HepG2 (cell line): ENCODE data around the gene ARG1. TPM values are rescaled to one million over a fixed set of nuclear protein-coding genes. Genes with fewer than 3 reads are reported as not detected.

Experiments
- ELF3 ChIP-seq: IDR thresholded peaks from 2 replicates; pipeline ENCODE4 v1.6.1; 2016; ENCODE audit warnings: missing genetic modification reagents, missing compliant biosample characterization
- ETV5 ChIP-seq: IDR thresholded peaks from 2 replicates; pipeline ENCODE4 v1.6.1; 2018; ENCODE audit warnings: missing biosample characterization, missing genetic modification reagents, inconsistent platforms, borderline replicate concordance
- FOXC1 ChIP-seq: sonication (generic); formaldehyde crosslinking; IDR thresholded peaks from 2 replicates; pipeline ENCODE4 v1.8.0; 2022; ENCODE audit warnings: mild to moderate bottlenecking, missing genetic modification reagents, borderline replicate concordance
- GPN1 ChIP-seq: sonication (generic); formaldehyde crosslinking; IDR thresholded peaks from 2 replicates; pipeline ENCODE4 v1.5.1; 2020; ENCODE audit warnings: missing genetic modification reagents, borderline replicate concordance
- HDAC1 ChIP-seq: sonication (generic); formaldehyde crosslinking; IDR thresholded peaks from 2 replicates; pipeline ENCODE4 v1.5.1; 2020; ENCODE audit warnings: mild to moderate bottlenecking, missing genetic modification reagents
- ISL2 ChIP-seq: sonication (generic); formaldehyde crosslinking; IDR thresholded peaks from 2 replicates; pipeline ENCODE4 v1.5.0; 2020; ENCODE audit warnings: missing genetic modification reagents
- JUND ChIP-seq: sonication (generic); formaldehyde crosslinking; IDR thresholded peaks from 2 replicates; pipeline ENCODE4 v1.8.0; 2022; ENCODE audit warnings: mild to moderate bottlenecking, missing genetic modification reagents
- KLF15 ChIP-seq: sonication (generic); formaldehyde crosslinking; IDR thresholded peaks from 2 replicates; pipeline ENCODE4 v1.8.1; 2023; ENCODE audit warnings: borderline replicate concordance, mild to moderate bottlenecking, inconsistent platforms, missing genetic modification reagents, mixed read lengths
- MED8 ChIP-seq: sonication (generic); formaldehyde crosslinking; IDR thresholded peaks from 2 replicates; pipeline ENCODE4 v1.8.1; 2023; ENCODE audit warnings: mild to moderate bottlenecking, missing genetic modification reagents; ENCODE audit not compliant: insufficient replicate concordance
- NR2F2 ChIP-seq: IDR thresholded peaks from 2 replicates; pipeline ENCODE4 v1.6.1; 2012; ENCODE audit warnings: low read depth, inconsistent platforms, borderline replicate concordance
- PHF20 ChIP-seq: sonication (generic); formaldehyde crosslinking; IDR thresholded peaks from 2 replicates; pipeline ENCODE4 v1.5.0; 2020; ENCODE audit warnings: mild to moderate bottlenecking, missing genetic modification reagents
- PITX1 ChIP-seq: sonication (generic); formaldehyde crosslinking; IDR thresholded peaks from 2 replicates; pipeline ENCODE4 v1.5.1; 2020; ENCODE audit warnings: mild to moderate bottlenecking, missing genetic modification reagents
- POLR2AphosphoS5 ChIP-seq: IDR thresholded peaks from 2 replicates; pipeline ENCODE4 v1.6.1; 2012; ENCODE audit warnings: low read depth, low read length
- RCOR2 ChIP-seq: IDR thresholded peaks from 2 replicates; pipeline ENCODE4 v1.6.1; 2016; ENCODE audit warnings: missing biosample characterization, missing genetic modification reagents
- SPEN ChIP-seq: sonication (generic); formaldehyde crosslinking; IDR thresholded peaks from 2 replicates; pipeline ENCODE4 v1.5.1; 2020; ENCODE audit warnings: low read depth, mild to moderate bottlenecking, missing genetic modification reagents
- TIGD3 ChIP-seq: sonication (generic); formaldehyde crosslinking; IDR thresholded peaks from 2 replicates; pipeline ENCODE4 v1.5.1; 2020; ENCODE audit warnings: mild to moderate bottlenecking, missing genetic modification reagents, borderline replicate concordance
- ZBTB10 ChIP-seq: sonication (generic); formaldehyde crosslinking; IDR thresholded peaks from 2 replicates; pipeline ENCODE4 v1.4.0; 2020; ENCODE audit warnings: missing genetic modification reagents, borderline replicate concordance
- ZMYM3 ChIP-seq: sonication (generic); formaldehyde crosslinking; IDR thresholded peaks from 2 replicates; pipeline ENCODE4 v1.5.1; 2020; ENCODE audit warnings: mild to moderate bottlenecking, missing genetic modification reagents
- ZNF317 ChIP-seq: sonication (generic); formaldehyde crosslinking; IDR thresholded peaks from 2 replicates; pipeline ENCODE4 v1.5.0; 2020; ENCODE audit warnings: mild to moderate bottlenecking, missing genetic modification reagents
- ZNF430 ChIP-seq: sonication (generic); formaldehyde crosslinking; IDR thresholded peaks from 2 replicates; pipeline ENCODE4 v1.9.0; 2021; ENCODE audit warnings: mild to moderate bottlenecking, missing genetic modification reagents
- ZNF496 ChIP-seq: sonication (generic); formaldehyde crosslinking; IDR thresholded peaks from 2 replicates; pipeline ENCODE4 v1.8.1; 2023; ENCODE audit warnings: mild to moderate bottlenecking, moderate library complexity, missing genetic modification reagents; ENCODE audit not compliant: insufficient replicate concordance
- ZNF710 ChIP-seq: sonication (generic); formaldehyde crosslinking; IDR thresholded peaks from 2 replicates; pipeline ENCODE4 v1.5.0; 2020; ENCODE audit warnings: mild to moderate bottlenecking, missing genetic modification reagents, borderline replicate concordance
- ZSCAN20 ChIP-seq: sonication (generic); formaldehyde crosslinking; IDR thresholded peaks from 2 replicates; pipeline ENCODE4 v1.4.0; 2020; ENCODE audit warnings: missing genetic modification reagents, mild to moderate bottlenecking, borderline replicate concordance
- ZSCAN30 ChIP-seq: sonication (generic); formaldehyde crosslinking; IDR thresholded peaks from 2 replicates; pipeline ENCODE4 v1.5.0; 2020; ENCODE audit warnings: mild to moderate bottlenecking, missing genetic modification reagents
- polyA plus RNA-seq, 8 experiments: library from polyadenylated mRNA; depleted of rRNA in 3 of 8; stranded (reverse) in 7 of 8; unstranded in 1 of 8; fragments of >200 nt; fragmentation: Illumina TruSeq in 4 of 8; extraction: Trizol in 4 of 8; gene quantifications; 2 replicates each; pipeline versions ENCODE4 v1.2.1 to v1.2.3, GENCODE V29; 2011 to 2016; ENCODE audit warnings: low read depth in 4 of 8, missing spikeins in 1 of 8, mixed read lengths in 1 of 8; ENCODE audit not compliant: insufficient read depth in 1 of 8
- total RNA-seq, 5 experiments: library from RNA; depleted of rRNA; stranded (reverse); fragments of >200 nt; fragmentation: Illumina TruSeq; extraction: Trizol; gene quantifications; 2 replicates each; pipeline ENCODE4 v1.2.3, GENCODE V29; 2016; ENCODE audit warnings: low read depth in 1 of 5

ARG1 gene
- total and polyA plus RNA-seq, 2 of the 13 experiments (the other 11 are each of a cell fraction or from before 2014, with no cell fraction given): 2.2 to 11.2 TPM

GRCh38 chr6:131575834-131576478 lies 2.9 kb downstream of the ARG1 start (continued):
- TF ChIP-seq PITX1 (CRISPR knock-in tag): peak; percentile 74
- no peak for TF ChIP-seq TIGD3 (CRISPR knock-in tag)
- no peak for TF ChIP-seq GPN1
- peak; percentile 26; the same call in 1 of the 2 replicates for TF ChIP-seq NR2F2
- peak; percentile 45; the same call in 1 of the 2 replicates for TF ChIP-seq ZNF430 (CRISPR knock-in tag)
- no peak for TF ChIP-seq ZNF496 (CRISPR knock-in tag)
- TF ChIP-seq MED8 (CRISPR knock-in tag): peak; percentile 76
- TF ChIP-seq ZNF710: peak; percentile 91
- peak; percentile 32; the same call in 1 of the 2 replicates for TF ChIP-seq JUND (CRISPR knock-in tag)
- TF ChIP-seq RCOR2 (CRISPR knock-in tag): peak; percentile 88
- TF ChIP-seq ZSCAN20: no peak
- peak; percentile 52; the same call in 1 of the 2 replicates for TF ChIP-seq HDAC1
- no peak; the same call in 1 of the 2 replicates for TF ChIP-seq ELF3 (CRISPR knock-in tag)
- peak; percentile 29; the same call in 1 of the 2 replicates for TF ChIP-seq ISL2 (CRISPR knock-in tag)
- no peak for TF ChIP-seq ZSCAN30 (CRISPR knock-in tag)
- peak; percentile 51; the same call in 1 of the 2 replicates for TF ChIP-seq ZMYM3 (CRISPR knock-in tag)
- no peak for TF ChIP-seq ZNF317 (CRISPR knock-in tag)
- TF ChIP-seq ZBTB10: no peak
- TF ChIP-seq ETV5 (CRISPR knock-in tag): peak; percentile 55; the same call in 1 of the 2 replicates
- peak; percentile 69 for TF ChIP-seq SPEN (CRISPR knock-in tag)
- TF ChIP-seq FOXC1 (CRISPR knock-in tag): 0 out of 2 replicates have a peak, but pooled peaks have one; percentile 47
- peak; percentile 64; the same call in 1 of the 2 replicates for TF ChIP-seq POLR2AphosphoS5
- no peak for TF ChIP-seq PHF20
- TF ChIP-seq KLF15 (CRISPR knock-in tag): no peak
